Measurements from ENCODE around the gene GCN1. TPM values are rescaled to one million over a fixed set of nuclear protein-coding genes. Genes with fewer than 3 reads are reported as not detected.

GCN1 gene
- total and polyA plus RNA-seq, 2 experiments from 2014 or later: 28.2 to 197 TPM

DNA sequence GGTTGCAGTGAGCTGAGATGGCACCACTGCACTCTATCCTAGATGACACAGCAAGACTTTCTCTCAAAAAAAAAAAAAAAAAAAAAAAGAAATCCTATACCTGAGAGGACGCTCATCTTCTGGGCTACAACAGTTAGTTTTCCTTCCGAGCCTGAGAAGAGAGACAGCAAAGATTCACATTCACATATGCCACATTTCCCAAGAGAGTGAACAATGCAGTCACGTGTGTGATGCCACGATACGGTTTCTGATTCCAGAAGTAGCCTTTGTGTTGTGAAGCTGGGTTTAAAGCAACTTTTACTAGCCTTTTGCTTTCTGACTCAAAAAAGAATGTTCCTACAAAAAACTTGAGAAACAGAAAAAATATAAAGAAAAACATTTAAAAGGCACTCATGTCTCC lies 19.5 kb downstream of the GCN1 start:
- Histone ChIP-seq H3K27me3 (no peaks in the 10 kb centered on the region), H3K9me3 (ENCODE audit: low read depth) (no peaks in the 10 kb centered on the region), H4K20me1 (ENCODE audit: insufficient read depth, poor library complexity, severe bottlenecking) (no peaks in the 10 kb centered on the region), H3K4me3 (no peak overlapping the region), H3K9me2 (replicated peaks; ENCODE audit: insufficient read depth) (no peaks in the 10 kb centered on the region), H2AFZ (no peak overlapping the region), H3K79me2 (peaks cover 6% of the 10 kb centered on the region), H3K27ac (no peak overlapping the region), H3K4me2 (no peak overlapping the region), H3K4me1 (ENCODE audit: insufficient read depth) (no peaks in the 10 kb centered on the region), H3K36me3 (replicated peaks; ENCODE audit: insufficient read depth, low read depth) (no peaks in the 10 kb centered on the region)
- TF ChIP-seq EZH2 (IDR thresholded peaks at IDR 0.05; ENCODE audit: borderline replicate concordance) (no peak), EZH2phosphoT487 (IDR thresholded peaks at IDR 0.05; ENCODE audit: low read depth, severe bottlenecking, unreplicated experiment) (no peak)
- TF ChIP-seq, protein P1, sequence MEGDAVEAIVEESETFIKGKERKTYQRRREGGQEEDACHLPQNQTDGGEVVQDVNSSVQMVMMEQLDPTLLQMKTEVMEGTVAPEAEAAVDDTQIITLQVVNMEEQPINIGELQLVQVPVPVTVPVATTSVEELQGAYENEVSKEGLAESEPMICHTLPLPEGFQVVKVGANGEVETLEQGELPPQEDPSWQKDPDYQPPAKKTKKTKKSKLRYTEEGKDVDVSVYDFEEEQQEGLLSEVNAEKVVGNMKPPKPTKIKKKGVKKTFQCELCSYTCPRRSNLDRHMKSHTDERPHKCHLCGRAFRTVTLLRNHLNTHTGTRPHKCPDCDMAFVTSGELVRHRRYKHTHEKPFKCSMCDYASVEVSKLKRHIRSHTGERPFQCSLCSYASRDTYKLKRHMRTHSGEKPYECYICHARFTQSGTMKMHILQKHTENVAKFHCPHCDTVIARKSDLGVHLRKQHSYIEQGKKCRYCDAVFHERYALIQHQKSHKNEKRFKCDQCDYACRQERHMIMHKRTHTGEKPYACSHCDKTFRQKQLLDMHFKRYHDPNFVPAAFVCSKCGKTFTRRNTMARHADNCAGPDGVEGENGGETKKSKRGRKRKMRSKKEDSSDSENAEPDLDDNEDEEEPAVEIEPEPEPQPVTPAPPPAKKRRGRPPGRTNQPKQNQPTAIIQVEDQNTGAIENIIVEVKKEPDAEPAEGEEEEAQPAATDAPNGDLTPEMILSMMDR (IDR thresholded peaks at IDR 0.05; ENCODE audit: poor library complexity): no peak
- DNase-seq (ENCODE audit: low spot score): no peak
- WGBS (ENCODE audit: low lambda C conversion rate, missing lambda C conversion rate): 98% methylated on average over 5 of the region's 5 CpGs

DNA sequence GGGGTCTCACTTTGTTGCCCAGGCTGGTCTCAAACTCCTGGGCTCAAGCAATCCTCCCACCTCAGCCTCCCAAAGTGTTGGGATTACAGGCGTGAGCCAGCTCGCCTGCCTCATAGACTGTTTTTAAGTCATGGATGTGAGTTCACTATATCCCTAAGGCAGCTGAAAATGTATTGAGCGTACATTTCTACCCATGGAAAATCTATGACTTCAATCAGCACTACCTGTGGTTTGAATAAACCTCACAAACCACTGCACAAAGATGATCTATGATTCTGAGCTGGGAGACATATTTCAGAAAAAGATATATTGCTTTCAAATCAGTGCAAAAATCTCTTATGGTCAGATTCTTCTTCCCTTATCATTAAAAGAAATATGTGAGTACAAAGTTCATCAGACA lies 22.5 kb downstream of the GCN1 start:
- no peak overlapping the region for H3K4me3 ChIP-seq
- no peaks in the 10 kb centered on the region for H3K79me2 ChIP-seq
- no peaks in the 10 kb centered on the region for H3K4me1 ChIP-seq (ENCODE audit: insufficient read depth)
- no peaks in the 10 kb centered on the region for H3K9me3 ChIP-seq (ENCODE audit: low read depth)
- 92% methylated on average over 3 of the region's 3 CpGs for WGBS (ENCODE audit: low lambda C conversion rate, missing lambda C conversion rate)
- no peak overlapping the region for H3K4me2 ChIP-seq
- no peak for TF ChIP-seq EZH2phosphoT487 (IDR thresholded peaks at IDR 0.05; ENCODE audit: low read depth, severe bottlenecking, unreplicated experiment)
- TF ChIP-seq, protein P1 (IDR thresholded peaks at IDR 0.05; ENCODE audit: poor library complexity): no peak
- TF ChIP-seq EZH2 (IDR thresholded peaks at IDR 0.05; ENCODE audit: borderline replicate concordance): no peak
- H2AFZ ChIP-seq: no peak overlapping the region
- H4K20me1 ChIP-seq (ENCODE audit: insufficient read depth, poor library complexity, severe bottlenecking): no peaks in the 10 kb centered on the region
- no peaks in the 10 kb centered on the region for H3K36me3 ChIP-seq (replicated peaks; ENCODE audit: insufficient read depth, low read depth)
- no peak overlapping the region for H3K27ac ChIP-seq
- H3K9me2 ChIP-seq (replicated peaks; ENCODE audit: insufficient read depth): no peaks in the 10 kb centered on the region
- no peak for DNase-seq (ENCODE audit: low spot score)
- no peaks in the 10 kb centered on the region for H3K27me3 ChIP-seq

GRCh38 chr12:120170631-120171030 lies 23.9 kb downstream of the GCN1 start:
- Histone ChIP-seq H2AFZ (no peak overlapping the region), H3K36me3 (replicated peaks; ENCODE audit: insufficient read depth, low read depth) (no peaks in the 10 kb centered on the region), H3K79me2 (no peaks in the 10 kb centered on the region), H3K9me3 (ENCODE audit: low read depth) (no peaks in the 10 kb centered on the region), H3K4me2 (no peak overlapping the region), H3K4me1 (ENCODE audit: insufficient read depth) (no peaks in the 10 kb centered on the region), H3K4me3 (no peak overlapping the region), H3K9me2 (replicated peaks; ENCODE audit: insufficient read depth) (no peaks in the 10 kb centered on the region), H4K20me1 (ENCODE audit: insufficient read depth, poor library complexity, severe bottlenecking) (no peaks in the 10 kb centered on the region), H3K27me3 (no peaks in the 10 kb centered on the region), H3K27ac (no peak overlapping the region)
- DNase-seq (ENCODE audit: low spot score): no peak
- 95% methylated on average over 7 of the region's 7 CpGs for WGBS (ENCODE audit: low lambda C conversion rate, missing lambda C conversion rate)
- TF ChIP-seq EZH2phosphoT487 (IDR thresholded peaks at IDR 0.05; ENCODE audit: low read depth, severe bottlenecking, unreplicated experiment) (no peak), EZH2 (IDR thresholded peaks at IDR 0.05; ENCODE audit: borderline replicate concordance) (no peak)
- TF ChIP-seq, protein P1 (IDR thresholded peaks at IDR 0.05; ENCODE audit: poor library complexity): no peak

DNA sequence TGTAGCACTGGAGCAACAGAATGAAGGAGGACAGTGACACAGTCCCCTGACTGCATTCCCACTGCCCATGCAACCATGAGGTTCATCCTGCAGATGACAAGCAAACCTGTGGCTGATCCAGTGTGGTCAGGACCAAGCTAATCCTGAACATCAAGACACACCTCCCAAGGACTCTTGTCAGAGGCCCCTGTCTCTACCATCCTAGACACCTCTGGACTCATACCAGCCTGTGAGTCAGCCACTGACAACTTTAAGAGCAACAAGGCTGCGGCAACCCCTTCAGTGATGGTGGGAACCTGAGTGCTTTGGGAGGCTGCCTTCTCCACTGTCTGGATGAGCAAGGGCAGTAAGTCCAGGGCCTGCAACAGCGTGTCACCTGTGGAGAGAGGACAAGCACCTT lies 24.6 kb downstream of the GCN1 start:
- no peaks in the 10 kb centered on the region for H3K79me2 ChIP-seq
- no peak for TF ChIP-seq EZH2 (IDR thresholded peaks at IDR 0.05; ENCODE audit: borderline replicate concordance)
- H3K4me1 ChIP-seq (ENCODE audit: insufficient read depth): no peaks in the 10 kb centered on the region
- H4K20me1 ChIP-seq (ENCODE audit: insufficient read depth, poor library complexity, severe bottlenecking): no peaks in the 10 kb centered on the region
- DNase-seq (ENCODE audit: low spot score): no peak
- no peak overlapping the region for H3K4me2 ChIP-seq
- H3K4me3 ChIP-seq: no peak overlapping the region
- no peaks in the 10 kb centered on the region for H3K9me3 ChIP-seq (ENCODE audit: low read depth)
- H3K36me3 ChIP-seq (replicated peaks; ENCODE audit: insufficient read depth, low read depth): no peaks in the 10 kb centered on the region
- no peaks in the 10 kb centered on the region for H3K9me2 ChIP-seq (replicated peaks; ENCODE audit: insufficient read depth)
- H2AFZ ChIP-seq: no peak overlapping the region
- 95% methylated on average over 2 of the region's 2 CpGs for WGBS (ENCODE audit: low lambda C conversion rate, missing lambda C conversion rate)
- no peak overlapping the region for H3K27ac ChIP-seq
- H3K27me3 ChIP-seq: no peaks in the 10 kb centered on the region
